GM10266 (cell line): Measurements from ENCODE around the gene FLNC.

ENCODE experiments used
- DNase-seq: peaks from one replicate; pipeline ENCODE4 v3.0.0; 2012; ENCODE audit errors: extremely low spot score
- CTCF ChIP-seq: IDR thresholded peaks from 2 replicates; pipeline ENCODE4 v1.5.1; 2012; ENCODE audit warnings: mild to moderate bottlenecking, low read depth; ENCODE audit not compliant: control insufficient read depth, insufficient read depth; ENCODE audit errors: missing control alignments

FLNC gene

DNA sequence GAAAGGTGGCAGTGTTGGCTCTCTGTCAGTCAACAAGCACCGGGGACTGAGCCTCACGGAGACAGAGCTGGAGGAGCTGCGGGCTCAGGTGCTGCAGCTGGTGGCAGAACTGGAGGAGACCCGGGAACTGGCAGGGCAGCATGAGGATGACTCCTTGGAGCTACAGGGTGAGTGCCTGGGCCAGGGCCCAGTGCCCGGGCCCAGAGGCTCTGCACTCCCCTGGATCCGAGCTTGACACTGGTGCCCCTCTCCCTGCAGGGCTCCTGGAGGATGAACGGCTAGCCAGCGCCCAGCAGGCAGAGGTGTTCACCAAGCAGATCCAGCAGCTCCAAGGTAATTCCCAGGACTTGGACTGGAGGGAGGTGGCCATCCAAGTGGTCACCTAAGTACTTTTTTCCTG is 35.8 kb upstream of the FLNC start:
- no peak for DNase-seq
- TF ChIP-seq CTCF: no peak

DNA sequence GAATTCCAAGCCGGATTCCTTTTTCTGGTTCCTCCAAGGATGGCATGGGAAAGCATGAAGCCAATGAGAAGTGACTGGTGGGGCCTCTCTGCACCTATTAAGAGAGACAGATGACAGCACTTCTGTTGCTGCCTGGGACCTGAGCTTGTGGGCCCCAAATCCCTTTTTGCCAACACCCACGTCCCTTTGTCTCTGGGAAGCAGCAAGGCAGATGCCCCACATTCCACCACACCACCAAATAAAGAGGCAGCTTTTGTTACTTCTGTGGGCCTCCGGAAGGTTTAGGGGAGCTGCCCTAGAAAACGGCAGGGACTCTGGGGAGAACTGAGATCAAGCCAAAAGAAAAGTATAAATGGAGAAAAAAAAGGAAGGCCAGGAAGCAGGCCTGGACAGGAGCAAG is 35.1 kb upstream of the FLNC start:
- no peak for TF ChIP-seq CTCF

DNA sequence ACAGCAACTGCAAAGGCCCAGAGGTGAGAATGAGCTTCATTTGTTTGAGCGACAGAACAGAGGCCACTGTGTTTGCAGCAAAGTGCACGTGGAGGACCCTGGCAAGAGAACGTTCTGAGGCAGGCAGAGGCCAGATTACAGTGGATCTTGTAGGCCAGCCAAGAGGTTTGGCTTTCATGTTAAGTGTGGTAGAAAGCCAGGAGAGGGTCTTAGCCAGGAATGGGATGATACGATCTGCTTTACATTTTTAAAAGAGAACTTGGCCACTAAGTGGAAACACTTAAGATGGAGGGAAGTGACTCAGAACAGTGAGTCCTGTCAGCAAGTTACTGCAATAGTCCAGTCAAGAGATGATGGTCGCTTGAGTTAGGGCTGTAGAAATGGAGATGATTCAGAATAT is 33.9 kb upstream of the FLNC start:
- no peak for DNase-seq
- TF ChIP-seq CTCF: no peak

More for the DNA sequence above, 35.1 kb upstream of the FLNC start:
- no peak for DNase-seq

- no peak for DNase-seq
- TF ChIP-seq CTCF: no peak
These were observed 30.8 kb upstream of the FLNC start for GRCh38 chr7:128799451-128799850.

GRCh38 chr7:128800567-128800966 is 29.6 kb upstream of the FLNC start:
- no peak for TF ChIP-seq CTCF
- no peak for DNase-seq

DNA sequence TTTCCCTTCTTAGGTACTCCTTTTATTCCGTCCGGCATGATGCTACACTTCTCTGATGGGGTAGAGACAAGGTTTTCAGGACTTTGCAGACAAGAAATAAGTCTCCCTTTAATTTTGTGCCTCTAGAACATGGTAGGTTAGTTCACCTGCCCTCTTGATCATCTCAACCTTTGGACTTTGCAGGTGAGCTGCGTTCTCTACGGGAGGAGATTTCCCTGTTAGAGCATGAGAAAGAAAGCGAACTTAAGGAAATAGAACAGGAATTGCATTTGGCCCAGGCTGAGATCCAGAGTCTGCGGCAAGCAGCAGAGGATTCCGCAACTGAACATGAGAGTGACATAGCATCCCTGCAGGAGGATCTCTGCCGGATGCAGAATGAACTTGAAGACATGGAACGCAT is 29.2 kb upstream of the FLNC start:
- TF ChIP-seq CTCF: no peak
- no peak for DNase-seq

DNA sequence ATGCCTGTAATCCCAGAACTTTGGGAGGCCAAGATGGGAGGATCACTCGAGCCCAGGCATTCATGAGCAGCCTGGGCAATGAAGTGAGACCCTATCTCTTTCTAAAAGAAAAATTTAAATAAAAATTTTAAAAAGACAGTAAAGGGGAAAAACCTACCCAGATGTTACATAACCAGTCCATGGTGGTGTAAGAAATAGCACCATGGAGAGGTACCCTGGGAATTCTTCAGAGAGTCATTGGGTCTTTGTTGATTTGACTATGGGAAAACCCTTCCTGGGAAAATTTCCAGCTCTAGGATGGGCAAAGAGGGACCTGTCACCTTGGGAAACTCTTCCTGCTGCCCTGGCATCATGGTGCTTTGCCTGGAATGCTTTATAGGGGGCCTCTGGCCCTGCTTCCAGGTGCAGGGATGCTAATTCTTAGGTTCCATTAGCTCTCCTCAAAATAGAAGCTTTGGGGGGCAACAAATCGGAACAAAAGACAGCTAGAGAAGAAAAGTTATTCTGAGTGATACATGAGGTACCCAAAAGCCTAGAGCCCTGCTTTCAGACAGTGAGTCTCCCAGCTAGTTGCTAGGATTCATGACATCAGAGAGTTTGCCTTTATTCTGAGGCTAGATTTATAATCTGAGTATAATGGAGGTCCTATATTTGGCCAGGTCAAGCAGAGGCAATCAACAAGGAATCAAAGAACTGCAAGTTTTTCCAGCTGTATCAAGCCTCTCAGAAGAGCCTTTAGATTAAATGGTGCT is 28.4 kb upstream of the FLNC start:
- DNase-seq: no peak
- no peak for TF ChIP-seq CTCF
